T-helper 2 cell treated with Interferon-gamma antibody and Interleukin-4, amounts not matched to agents 5 μg/mL and 100 μg/mL, for 36 hours (primary cell): ENCODE results near the gene MUC6.

ENCODE experiments used
- DNase-seq: peaks from one replicate; pipeline ENCODE4 v3.0.0; 2021; ENCODE audit warnings: low spot score
- H3K27ac Mint-ChIP-seq: one replicate; pipeline ENCODE4 v1.8.0; 2021; ENCODE audit warnings: mild to moderate bottlenecking, mixed read lengths
- H3K27me3 Mint-ChIP-seq: one replicate; pipeline ENCODE4 v1.8.0; 2021; ENCODE audit warnings: low read depth, mixed read lengths
- H3K36me3 Mint-ChIP-seq: one replicate; pipeline ENCODE4 v1.8.0; 2021; ENCODE audit warnings: low read depth, mixed read lengths
- H3K4me1 Mint-ChIP-seq: one replicate; pipeline ENCODE4 v1.8.0; 2021; ENCODE audit warnings: low read depth, mixed read lengths
- H3K4me3 Mint-ChIP-seq: one replicate; pipeline ENCODE4 v1.8.0; 2022; ENCODE audit warnings: mild to moderate bottlenecking, moderate library complexity, mixed read lengths
- H3K9me3 Mint-ChIP-seq: one replicate; pipeline ENCODE4 v1.8.0; 2021; ENCODE audit warnings: mixed read lengths

The MUC6 gene

GRCh38 chr11:1030556-1030955 is 6.0 kb downstream of the MUC6 start:
- Mint-ChIP-seq H3K27ac (no peak overlapping the region), H3K4me1 (no peaks in the 10 kb centered on the region), H3K4me3 (no peak overlapping the region), H3K27me3 (no peaks in the 10 kb centered on the region), H3K9me3 (no peaks in the 10 kb centered on the region), H3K36me3 (no peaks in the 10 kb centered on the region)
- no peak for DNase-seq

- no peak for DNase-seq
- H3K4me1 Mint-ChIP-seq, result no peaks in the 10 kb centered on the region
- no peak overlapping the region for H3K4me3 Mint-ChIP-seq
- no peaks in the 10 kb centered on the region for H3K36me3 Mint-ChIP-seq
- no peaks in the 10 kb centered on the region for H3K27me3 Mint-ChIP-seq
- no peaks in the 10 kb centered on the region for H3K9me3 Mint-ChIP-seq
- no peak overlapping the region for H3K27ac Mint-ChIP-seq
Observed at GRCh38 chr11:1030086-1030485, 6.4 kb downstream of the MUC6 start.

DNA sequence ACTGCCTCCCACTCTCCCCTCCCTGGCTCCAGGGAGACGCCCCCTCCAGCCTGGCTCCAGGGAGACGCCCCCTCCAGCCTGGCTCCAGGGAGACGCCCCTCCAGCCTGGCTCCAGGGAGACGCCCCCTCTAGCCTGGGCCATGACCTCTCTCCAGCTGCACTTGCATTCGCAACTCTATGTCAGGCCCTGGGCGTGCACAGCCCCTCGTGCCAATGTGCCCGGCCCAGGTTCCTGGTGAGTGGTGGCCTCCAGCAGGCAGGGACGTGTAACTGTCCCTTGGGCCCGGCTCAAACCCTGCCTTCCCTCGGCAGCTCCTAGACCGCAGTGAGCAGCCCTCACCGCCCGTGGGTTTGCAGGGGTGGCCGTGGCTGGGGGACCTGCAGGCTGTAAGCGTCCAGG is 6.9 kb downstream of the MUC6 start:
- H3K27ac Mint-ChIP-seq, result no peak overlapping the region
- H3K9me3 Mint-ChIP-seq, result no peaks in the 10 kb centered on the region
- no peaks in the 10 kb centered on the region for H3K36me3 Mint-ChIP-seq
- no peaks in the 10 kb centered on the region for H3K4me1 Mint-ChIP-seq
- DNase-seq, result no peak
- no peaks in the 10 kb centered on the region for H3K27me3 Mint-ChIP-seq
- H3K4me3 Mint-ChIP-seq, result no peak overlapping the region

DNA sequence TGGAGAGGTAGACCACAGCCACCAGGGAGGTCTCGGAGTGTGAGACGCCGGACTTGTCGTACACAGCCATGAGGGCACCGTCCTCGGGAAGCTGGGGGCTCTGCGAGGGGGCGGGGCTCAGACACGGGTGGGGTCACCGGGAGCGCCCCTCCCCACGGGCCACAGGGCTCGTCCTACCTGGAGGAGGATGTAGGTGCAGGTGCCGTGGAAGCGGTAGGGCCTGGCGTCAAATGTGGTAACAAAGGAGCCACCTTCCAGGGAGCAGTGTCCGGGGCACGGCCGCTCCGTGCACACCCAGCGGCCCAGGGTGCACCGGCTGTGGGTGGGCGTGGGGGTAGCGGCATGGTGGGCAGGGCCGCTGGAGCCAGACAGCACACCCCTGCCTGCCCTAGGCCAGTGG is 7.5 kb downstream of the MUC6 start:
- Mint-ChIP-seq H3K4me1 (no peaks in the 10 kb centered on the region), H3K27ac (no peak overlapping the region), H3K36me3 (no peaks in the 10 kb centered on the region), H3K4me3 (no peak overlapping the region), H3K27me3 (no peaks in the 10 kb centered on the region), H3K9me3 (no peaks in the 10 kb centered on the region)
- no peak for DNase-seq

DNA sequence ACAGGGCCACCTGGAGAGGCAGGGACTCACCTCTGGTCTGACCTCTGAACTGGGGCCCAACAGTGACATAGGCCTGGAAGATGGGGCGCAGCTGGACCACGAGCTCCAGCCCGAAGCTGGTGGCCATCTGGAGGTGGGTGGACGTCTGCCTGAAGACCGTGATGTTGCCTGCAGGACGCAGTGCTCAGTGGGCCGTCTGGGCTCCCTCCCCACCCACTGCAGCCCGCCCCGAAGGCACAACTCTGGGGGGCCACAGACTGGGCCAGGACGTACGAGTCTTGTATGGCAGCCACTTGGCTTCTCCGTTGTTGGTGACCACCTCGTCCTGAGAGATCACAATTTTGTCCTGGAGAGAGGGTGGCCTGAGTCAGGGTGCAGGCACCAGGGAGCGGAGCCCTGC is 7.9 kb downstream of the MUC6 start:
- no peak overlapping the region for H3K27ac Mint-ChIP-seq
- H3K4me3 Mint-ChIP-seq, result no peak overlapping the region
- H3K4me1 Mint-ChIP-seq, result no peaks in the 10 kb centered on the region
- H3K9me3 Mint-ChIP-seq, result no peaks in the 10 kb centered on the region
- no peak for DNase-seq
- H3K36me3 Mint-ChIP-seq, result no peaks in the 10 kb centered on the region
- H3K27me3 Mint-ChIP-seq, result no peaks in the 10 kb centered on the region

GRCh38 chr11:1028291-1028540 is 8.3 kb downstream of the MUC6 start:
- Mint-ChIP-seq H3K9me3 (no peaks in the 10 kb centered on the region), H3K27me3 (no peaks in the 10 kb centered on the region), H3K4me3 (no peak overlapping the region), H3K4me1 (no peaks in the 10 kb centered on the region), H3K27ac (no peak overlapping the region), H3K36me3 (no peaks in the 10 kb centered on the region)
- DNase-seq, result no peak

DNA sequence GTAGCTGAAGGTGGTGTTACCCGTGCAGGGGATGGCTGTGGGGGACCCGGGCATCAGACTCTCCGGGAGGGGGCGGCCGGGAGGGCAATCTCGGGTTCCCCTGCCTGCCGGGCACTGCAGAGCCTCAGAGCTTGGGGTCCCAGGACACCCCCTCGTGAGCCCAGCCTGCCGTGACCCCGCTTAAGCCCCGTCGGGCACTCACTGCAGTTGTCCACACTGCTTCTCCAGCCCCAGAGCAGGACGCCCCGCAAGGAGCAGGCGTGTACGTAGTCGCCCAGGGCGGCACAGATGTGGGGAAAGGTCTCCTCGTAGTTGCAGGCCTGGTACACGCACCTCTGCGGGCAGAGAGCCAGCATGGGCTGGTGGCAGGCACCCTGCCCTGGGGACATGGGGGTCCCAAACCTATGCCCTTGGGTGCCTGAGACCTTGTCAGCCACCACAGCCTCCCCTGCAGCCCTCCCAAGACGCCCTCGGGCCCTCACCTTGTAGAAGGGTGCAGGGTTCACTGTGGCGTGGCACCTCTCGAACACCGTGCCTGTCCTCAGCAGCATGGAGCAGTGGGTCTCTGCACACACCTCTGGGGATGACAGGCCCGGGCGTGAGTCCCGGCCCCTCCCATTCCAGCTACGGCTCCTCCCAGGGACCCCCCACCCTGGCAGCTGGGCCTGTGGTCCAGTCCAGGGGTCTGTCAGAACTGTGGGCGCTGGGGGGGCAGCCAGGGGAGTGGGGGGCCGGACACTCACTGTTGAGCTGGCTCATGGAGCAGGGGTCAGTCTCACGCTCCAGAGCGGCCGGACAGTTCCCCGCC is 8.8 kb downstream of the MUC6 start:
- DNase-seq, result no peak
- Mint-ChIP-seq H3K4me1 (no peaks in the 10 kb centered on the region), H3K4me3 (no peak overlapping the region), H3K9me3 (no peaks in the 10 kb centered on the region), H3K27ac (no peak overlapping the region), H3K27me3 (no peaks in the 10 kb centered on the region), H3K36me3 (no peaks in the 10 kb centered on the region)

DNA sequence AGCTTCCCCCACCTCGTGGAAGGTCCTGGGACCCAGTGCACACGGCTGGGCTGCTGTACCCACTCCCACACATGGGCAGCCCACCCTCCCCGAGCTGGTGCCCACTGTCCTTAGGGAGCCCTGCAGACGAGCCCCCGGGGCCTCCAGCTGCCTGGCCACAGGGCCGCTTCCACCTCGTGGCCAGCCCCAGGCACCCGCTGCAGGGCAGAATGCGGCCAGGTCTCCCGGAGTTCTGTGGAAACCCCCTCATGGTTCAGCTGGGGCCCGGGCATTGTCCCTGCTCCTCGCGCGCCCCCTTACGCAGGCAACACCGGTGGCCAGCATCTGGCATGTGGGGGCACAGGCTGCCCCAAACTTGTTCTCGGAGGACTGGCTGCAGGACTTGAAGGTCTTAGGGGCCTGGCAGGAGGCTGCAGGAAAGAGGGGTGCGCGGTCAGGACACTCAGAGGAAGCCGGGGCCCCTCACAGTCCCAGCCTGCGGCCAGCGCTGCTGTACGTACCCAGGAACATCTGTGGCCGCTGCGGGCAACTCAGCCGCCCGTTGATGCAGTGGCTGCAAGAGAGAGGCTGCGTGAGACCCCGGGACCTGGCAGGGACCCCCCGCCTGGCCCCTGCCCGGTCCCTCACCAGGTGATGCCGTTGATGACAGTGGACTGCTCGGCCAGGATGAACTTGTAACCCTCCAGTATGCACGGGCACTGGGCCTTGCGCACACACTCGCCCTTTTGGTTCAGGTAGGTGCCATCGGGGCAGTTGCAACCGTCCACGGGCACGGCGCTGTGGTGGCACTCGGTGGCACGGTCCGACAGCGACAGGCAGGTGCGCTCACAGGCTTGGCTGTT is 9.7 kb downstream of the MUC6 start:
- Mint-ChIP-seq H3K27me3 (no peaks in the 10 kb centered on the region), H3K36me3 (no peaks in the 10 kb centered on the region), H3K4me1 (no peaks in the 10 kb centered on the region), H3K4me3 (no peak overlapping the region), H3K9me3 (no peaks in the 10 kb centered on the region), H3K27ac (no peak overlapping the region)
- DNase-seq, result no peak

DNA sequence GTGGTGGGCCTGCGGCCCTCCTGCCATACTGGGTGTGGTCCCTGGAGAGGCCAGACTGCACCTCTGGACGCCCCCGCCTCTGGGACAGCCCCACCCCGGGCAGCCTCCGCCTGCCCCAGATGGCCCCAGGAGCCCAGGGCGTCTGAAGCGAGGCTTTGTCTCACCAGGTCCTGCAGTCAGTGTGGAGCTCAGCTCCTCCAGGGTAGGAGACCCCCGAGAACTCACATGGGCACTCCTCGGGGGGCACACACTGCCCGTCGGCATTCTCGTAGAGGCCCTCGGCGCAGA is 10.4 kb downstream of the MUC6 start:
- no peak overlapping the region for H3K4me3 Mint-ChIP-seq
- no peaks in the 10 kb centered on the region for H3K27me3 Mint-ChIP-seq
- H3K4me1 Mint-ChIP-seq, result no peaks in the 10 kb centered on the region
- DNase-seq, result no peak
- H3K36me3 Mint-ChIP-seq, result no peaks in the 10 kb centered on the region
- H3K27ac Mint-ChIP-seq, result no peak overlapping the region
- H3K9me3 Mint-ChIP-seq, result no peaks in the 10 kb centered on the region

DNA sequence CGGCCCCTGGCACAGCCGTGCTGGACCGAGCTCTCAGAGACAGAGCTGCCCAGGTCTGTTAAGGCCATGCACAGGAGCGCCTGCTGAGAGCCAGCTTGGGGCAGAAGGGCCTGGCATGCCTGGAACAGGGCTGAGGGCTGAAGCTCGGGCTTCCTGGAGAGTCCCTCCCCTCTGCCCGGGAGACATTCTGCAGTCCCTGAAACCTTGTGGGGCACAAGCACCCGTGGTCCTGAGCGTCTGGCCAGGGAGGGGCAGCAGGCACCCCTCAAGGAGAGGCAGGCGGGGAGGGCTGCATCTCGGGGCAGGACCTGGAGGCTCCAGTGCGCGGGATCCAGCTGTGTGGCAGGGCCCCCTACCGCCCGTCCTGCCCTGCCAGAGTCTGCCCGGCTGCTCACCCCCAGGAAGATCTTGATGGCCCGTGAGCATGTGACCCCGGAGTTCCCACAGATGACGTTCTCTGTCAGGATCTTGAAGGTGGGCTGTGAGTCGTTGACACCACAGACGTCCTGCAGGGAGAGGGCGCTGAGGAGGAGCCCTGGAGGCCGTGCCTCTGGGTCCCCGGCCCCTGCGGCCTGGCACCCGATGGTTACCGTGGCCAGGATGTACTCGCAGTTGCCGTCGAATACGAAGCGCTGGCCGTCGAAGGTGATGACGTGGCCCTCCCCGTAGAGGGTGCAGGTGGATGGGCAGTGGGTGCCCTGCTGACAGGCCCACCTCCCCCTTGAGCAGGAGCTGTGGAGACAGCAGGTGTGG is 10.9 kb downstream of the MUC6 start:
- H3K4me3 Mint-ChIP-seq, result no peak overlapping the region

GRCh38 chr11:1024597-1025409 is 11.7 kb downstream of the MUC6 start:
- no peak overlapping the region for H3K27ac Mint-ChIP-seq
- H3K36me3 Mint-ChIP-seq, result no peaks in the 10 kb centered on the region
- no peak overlapping the region for H3K4me3 Mint-ChIP-seq
- H3K4me1 Mint-ChIP-seq, result no peaks in the 10 kb centered on the region
- DNase-seq, result no peak
- H3K27me3 Mint-ChIP-seq, result no peaks in the 10 kb centered on the region
- H3K9me3 Mint-ChIP-seq, result no peaks in the 10 kb centered on the region

More for the DNA sequence above, 10.9 kb downstream of the MUC6 start:
- Mint-ChIP-seq H3K36me3 (no peaks in the 10 kb centered on the region), H3K9me3 (no peaks in the 10 kb centered on the region), H3K27me3 (no peaks in the 10 kb centered on the region), H3K27ac (no peak overlapping the region), H3K4me1 (no peaks in the 10 kb centered on the region)
- DNase-seq, result no peak

DNA sequence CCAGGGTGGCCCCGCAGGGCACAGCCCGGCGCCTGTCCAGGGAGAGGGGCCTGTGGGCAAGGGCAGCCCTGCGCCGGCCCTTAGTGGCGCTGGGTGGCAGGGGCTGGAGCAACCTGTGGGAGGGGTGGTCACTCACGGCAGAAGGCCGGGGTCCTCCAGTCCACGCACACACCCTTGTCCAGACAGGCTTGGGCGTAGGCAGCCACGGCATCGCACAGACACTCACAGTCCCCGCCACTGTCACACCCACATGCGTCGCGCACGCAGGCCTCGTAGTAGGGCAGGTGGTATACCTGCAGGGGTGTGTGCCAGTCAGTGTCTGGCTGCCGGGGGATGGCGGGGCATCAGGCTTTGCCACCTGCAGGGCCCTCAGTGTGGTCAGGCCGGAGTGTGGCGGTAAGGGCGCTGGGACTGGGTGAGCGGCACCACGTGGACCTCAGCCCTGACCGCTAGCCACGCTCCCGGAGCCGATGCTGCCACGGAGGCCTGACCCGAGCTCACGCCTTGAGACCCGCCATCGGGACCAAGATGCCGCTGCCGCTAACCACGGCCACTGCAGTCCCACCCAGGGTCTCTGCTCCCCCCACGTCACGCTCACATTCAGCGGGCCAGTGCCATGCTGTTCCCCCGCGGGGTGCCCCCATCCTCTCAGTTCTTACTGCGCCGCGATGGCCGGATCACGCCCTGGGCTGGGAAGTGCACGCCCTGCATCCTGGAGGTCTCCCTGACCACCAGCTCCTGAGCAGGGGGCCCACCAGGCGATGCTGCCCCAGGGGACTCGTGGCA is 12.5 kb downstream of the MUC6 start:
- Mint-ChIP-seq H3K4me1 (no peaks in the 10 kb centered on the region), H3K36me3 (no peaks in the 10 kb centered on the region), H3K27me3 (no peaks in the 10 kb centered on the region), H3K27ac (no peak overlapping the region), H3K4me3 (no peak overlapping the region), H3K9me3 (no peaks in the 10 kb centered on the region)
- DNase-seq, result no peak
